K562 (cell line): Measurements from ENCODE around the gene STK26.

ENCODE experiments used
- FIP1L1 ChIP-seq: fragments of 200-400 bp; formaldehyde crosslinking; IDR thresholded peaks from 2 replicates; pipeline ENCODE4 v1.6.1; 2018; ENCODE audit warnings: mild to moderate bottlenecking, low read depth, low read length; ENCODE audit not compliant: poor library complexity, severe bottlenecking
- GABPA ChIP-seq: fragments of 200-800 bp; sonication (Bioruptor generic); conservative IDR thresholded peaks from 2 replicates; pipeline ENCODE4 v1.6.1; 2016; ENCODE audit warnings: low read depth, missing genetic modification characterization, missing compliant biosample characterization
- HNRNPK ChIP-seq: fragments of 200-400 bp; formaldehyde crosslinking; IDR thresholded peaks from one replicate; pipeline ENCODE4 v1.6.1; 2018; ENCODE audit warnings: mild to moderate bottlenecking, low read depth, low read length; ENCODE audit not compliant: poor library complexity, severe bottlenecking
- LARP7 ChIP-seq: fragments of 450-650 bp; IDR thresholded peaks from 2 replicates; pipeline ENCODE4 v1.6.1; 2016
- PURB ChIP-seq: sonication (generic); formaldehyde crosslinking; IDR thresholded peaks from 2 replicates; pipeline ENCODE4 v1.9.0; 2021; ENCODE audit warnings: low read depth, mild to moderate bottlenecking, missing genetic modification reagents
- ZNF282 ChIP-seq: sonication (generic); formaldehyde crosslinking; IDR thresholded peaks from 2 replicates; pipeline ENCODE4 v1.8.1; 2023; ENCODE audit warnings: missing genetic modification reagents
- ZNF586 ChIP-seq: fragments of 450-650 bp; formaldehyde crosslinking; conservative IDR thresholded peaks from 2 replicates; pipeline ENCODE4 v1.4.0; 2020; ENCODE audit warnings: mild to moderate bottlenecking, moderate library complexity
- TF ChIP-seq, protein P1 (sequence below), 2 experiments: fragments of 450-650 bp; formaldehyde crosslinking in 1 of 2; IDR thresholded peaks; 2 replicates each; pipeline versions ENCODE4 v1.4.0 to v1.6.1; 2014 to 2020; ENCODE audit warnings: mild to moderate bottlenecking in 2 of 2, borderline replicate concordance in 1 of 2, low read depth in 1 of 2
- TF ChIP-seq, protein P2 (sequence below): fragments of 250-450 bp; sonication (Bioruptor Pico); IDR thresholded peaks from 2 replicates; pipeline ENCODE4 v1.5.0; 2020; ENCODE audit warnings: mild to moderate bottlenecking, borderline replicate concordance

DNA sequence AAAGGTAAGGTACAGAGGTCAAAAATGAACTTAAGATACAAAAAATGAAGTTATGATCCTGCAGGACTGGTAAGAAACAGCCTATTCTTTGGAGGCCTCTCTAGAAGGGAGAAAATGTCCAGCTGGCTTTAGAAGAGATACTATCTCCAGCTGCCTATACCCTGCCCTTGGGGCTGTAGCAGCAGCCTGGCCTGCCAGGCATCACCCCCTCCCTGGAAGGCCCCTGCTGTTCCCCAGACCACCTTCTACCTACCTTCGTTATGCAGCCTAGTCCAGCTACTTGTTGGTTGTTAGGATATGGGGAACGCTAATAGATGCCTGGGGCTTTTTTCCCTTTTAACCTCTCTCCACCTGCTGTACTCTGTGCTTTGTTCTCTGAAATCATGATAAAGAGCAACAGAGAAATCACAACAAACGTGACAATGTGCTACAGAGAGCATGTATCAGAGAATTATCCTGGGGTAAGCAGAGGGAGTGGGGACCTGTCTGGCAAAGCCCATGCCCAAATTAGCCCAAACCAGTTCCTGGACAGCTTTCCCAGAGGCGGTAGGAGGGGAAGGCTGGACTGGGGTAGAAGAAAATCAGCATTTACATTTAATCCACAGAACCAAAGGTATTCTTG is 70.2 kb downstream of the STK26 start:
- TF ChIP-seq, protein P1, sequence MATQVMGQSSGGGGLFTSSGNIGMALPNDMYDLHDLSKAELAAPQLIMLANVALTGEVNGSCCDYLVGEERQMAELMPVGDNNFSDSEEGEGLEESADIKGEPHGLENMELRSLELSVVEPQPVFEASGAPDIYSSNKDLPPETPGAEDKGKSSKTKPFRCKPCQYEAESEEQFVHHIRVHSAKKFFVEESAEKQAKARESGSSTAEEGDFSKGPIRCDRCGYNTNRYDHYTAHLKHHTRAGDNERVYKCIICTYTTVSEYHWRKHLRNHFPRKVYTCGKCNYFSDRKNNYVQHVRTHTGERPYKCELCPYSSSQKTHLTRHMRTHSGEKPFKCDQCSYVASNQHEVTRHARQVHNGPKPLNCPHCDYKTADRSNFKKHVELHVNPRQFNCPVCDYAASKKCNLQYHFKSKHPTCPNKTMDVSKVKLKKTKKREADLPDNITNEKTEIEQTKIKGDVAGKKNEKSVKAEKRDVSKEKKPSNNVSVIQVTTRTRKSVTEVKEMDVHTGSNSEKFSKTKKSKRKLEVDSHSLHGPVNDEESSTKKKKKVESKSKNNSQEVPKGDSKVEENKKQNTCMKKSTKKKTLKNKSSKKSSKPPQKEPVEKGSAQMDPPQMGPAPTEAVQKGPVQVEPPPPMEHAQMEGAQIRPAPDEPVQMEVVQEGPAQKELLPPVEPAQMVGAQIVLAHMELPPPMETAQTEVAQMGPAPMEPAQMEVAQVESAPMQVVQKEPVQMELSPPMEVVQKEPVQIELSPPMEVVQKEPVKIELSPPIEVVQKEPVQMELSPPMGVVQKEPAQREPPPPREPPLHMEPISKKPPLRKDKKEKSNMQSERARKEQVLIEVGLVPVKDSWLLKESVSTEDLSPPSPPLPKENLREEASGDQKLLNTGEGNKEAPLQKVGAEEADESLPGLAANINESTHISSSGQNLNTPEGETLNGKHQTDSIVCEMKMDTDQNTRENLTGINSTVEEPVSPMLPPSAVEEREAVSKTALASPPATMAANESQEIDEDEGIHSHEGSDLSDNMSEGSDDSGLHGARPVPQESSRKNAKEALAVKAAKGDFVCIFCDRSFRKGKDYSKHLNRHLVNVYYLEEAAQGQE (IDR thresholded peaks at IDR 0.05; ENCODE audit: borderline replicate concordance), result no peak
- TF ChIP-seq, protein P1 (CRISPR knock-in tag; IDR thresholded peaks at IDR 0.05; ENCODE audit: low read depth), result no peak
- no peak for TF ChIP-seq GABPA
- TF ChIP-seq LARP7, result no peak
- no peak for TF ChIP-seq HNRNPK
- TF ChIP-seq ZNF586 (CRISPR knock-in tag), result no peak
- no peak for TF ChIP-seq FIP1L1
- TF ChIP-seq, protein P2, sequence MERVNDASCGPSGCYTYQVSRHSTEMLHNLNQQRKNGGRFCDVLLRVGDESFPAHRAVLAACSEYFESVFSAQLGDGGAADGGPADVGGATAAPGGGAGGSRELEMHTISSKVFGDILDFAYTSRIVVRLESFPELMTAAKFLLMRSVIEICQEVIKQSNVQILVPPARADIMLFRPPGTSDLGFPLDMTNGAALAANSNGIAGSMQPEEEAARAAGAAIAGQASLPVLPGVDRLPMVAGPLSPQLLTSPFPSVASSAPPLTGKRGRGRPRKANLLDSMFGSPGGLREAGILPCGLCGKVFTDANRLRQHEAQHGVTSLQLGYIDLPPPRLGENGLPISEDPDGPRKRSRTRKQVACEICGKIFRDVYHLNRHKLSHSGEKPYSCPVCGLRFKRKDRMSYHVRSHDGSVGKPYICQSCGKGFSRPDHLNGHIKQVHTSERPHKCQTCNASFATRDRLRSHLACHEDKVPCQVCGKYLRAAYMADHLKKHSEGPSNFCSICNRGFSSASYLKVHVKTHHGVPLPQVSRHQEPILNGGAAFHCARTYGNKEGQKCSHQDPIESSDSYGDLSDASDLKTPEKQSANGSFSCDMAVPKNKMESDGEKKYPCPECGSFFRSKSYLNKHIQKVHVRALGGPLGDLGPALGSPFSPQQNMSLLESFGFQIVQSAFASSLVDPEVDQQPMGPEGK, result no peak
- TF ChIP-seq PURB (CRISPR knock-in tag), result no peak
- TF ChIP-seq ZNF282 (CRISPR knock-in tag), result no peak
